HG03196 (cell line): ENCODE measurements around the gene MAP3K21.
A peak's percentile ranks its signal among the peaks of the same experiment; 100 is the strongest.

Experiments used
- ATAC-seq: cut with Tn5 transposase; IDR thresholded peaks from one replicate; pipeline ENCODE4 v1.9.1; 2021; ENCODE audit not compliant: unreplicated experiment

MAP3K21 gene

GRCh38 chr1:233323718-233324117 is 3.8 kb upstream of the MAP3K21 start:
- ATAC-seq: no peak

GRCh38 chr1:233326319-233326718 is 1.2 kb upstream of the MAP3K21 start:
- ATAC-seq: no peak

DNA sequence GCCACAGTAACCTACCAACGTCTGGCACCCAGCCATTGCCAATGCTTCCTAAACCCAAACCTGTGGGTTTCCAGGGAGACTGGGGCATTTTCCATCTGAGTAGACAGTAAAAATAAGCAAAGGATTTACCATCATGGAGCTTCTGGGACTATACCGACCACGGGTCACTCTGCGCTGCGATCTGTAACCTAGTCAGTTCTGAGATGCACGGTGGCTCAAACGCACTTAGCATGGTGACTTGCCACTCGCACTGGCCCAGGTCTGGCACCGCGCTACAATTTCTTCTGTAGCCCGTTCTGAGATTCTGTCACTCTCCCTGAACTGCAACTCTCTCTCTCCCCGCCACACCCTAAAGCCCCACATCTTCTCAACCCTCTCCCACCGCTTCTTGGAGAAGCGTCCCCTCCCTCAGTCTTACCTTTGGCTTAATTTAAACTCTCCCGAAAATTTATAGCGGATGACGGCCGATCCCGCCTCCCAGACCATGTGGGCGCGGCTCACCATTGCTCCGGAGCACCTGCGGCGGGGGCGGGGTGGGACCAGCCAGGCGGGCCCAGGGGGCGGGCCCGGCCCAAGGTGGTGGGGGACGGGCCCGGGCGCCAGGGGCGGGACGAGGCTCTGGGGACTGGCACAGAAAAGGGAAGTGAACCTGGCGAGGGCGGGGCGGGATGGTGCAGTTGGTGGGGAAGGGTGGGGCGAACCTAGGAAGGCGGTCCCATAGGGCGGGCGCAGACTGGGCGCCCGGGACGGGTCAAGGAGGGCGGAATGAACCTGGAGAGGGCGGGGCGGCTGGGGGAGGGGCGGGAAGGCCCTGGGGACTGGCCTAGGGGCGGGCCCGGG is 493 bp upstream of the MAP3K21 start:
- peak; percentile 92 for ATAC-seq

DNA sequence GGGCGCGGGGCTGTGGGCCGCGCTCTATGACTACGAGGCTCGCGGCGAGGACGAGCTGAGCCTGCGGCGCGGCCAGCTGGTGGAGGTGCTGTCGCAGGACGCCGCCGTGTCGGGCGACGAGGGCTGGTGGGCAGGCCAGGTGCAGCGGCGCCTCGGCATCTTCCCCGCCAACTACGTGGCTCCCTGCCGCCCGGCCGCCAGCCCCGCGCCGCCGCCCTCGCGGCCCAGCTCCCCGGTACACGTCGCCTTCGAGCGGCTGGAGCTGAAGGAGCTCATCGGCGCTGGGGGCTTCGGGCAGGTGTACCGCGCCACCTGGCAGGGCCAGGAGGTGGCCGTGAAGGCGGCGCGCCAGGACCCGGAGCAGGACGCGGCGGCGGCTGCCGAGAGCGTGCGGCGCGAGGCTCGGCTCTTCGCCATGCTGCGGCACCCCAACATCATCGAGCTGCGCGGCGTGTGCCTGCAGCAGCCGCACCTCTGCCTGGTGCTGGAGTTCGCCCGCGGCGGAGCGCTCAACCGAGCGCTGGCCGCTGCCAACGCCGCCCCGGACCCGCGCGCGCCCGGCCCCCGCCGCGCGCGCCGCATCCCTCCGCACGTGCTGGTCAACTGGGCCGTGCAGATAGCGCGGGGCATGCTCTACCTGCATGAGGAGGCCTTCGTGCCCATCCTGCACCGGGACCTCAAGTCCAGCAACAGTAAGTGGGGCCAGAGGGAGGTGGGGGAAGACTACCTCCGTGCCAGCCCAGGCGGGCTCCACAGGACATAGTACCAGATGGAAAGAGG is 808 bp downstream of the MAP3K21 start:
- ATAC-seq: peak; percentile 28

GRCh38 chr1:233331676-233332519 is 4.4 kb downstream of the MAP3K21 start:
- no peak for ATAC-seq

DNA sequence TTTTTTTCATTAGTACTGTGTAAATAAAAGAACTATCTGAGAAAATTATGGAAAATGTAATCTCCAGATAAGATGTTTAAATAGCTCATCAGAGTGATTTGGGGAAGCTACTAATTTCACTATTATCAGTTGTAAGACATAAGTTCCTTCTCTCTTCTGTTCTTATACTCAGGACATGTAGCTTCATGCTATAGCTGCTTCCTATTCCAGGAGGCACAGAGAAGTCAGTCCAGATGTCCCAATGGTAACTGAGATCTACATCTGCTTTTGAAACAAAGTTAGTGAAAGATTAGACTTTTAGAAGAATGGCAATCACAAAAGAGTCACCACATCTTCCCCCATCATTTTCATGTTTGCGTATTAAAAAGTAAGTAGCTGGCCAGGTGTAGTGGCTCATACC is 5.6 kb downstream of the MAP3K21 start:
- no peak for ATAC-seq

DNA sequence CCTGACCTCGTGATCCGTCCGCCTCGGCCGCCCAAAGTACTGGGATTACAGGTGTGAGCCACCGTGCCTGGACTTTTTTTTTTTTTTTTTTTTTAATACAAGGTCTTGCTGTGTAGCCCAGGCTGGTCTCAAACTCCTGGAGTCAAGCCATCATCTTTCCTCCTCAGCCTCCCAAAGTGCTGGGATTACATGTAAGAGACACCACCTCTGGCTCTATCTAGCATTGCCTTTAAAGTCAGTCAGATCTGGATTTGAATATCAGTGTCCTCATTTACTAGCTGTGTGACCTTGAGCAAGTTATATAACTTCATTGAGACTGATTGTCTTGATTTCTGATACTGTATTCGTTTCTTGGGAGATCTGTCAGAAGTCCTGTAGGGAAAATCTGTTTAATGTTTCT is 6.6 kb downstream of the MAP3K21 start:
- ATAC-seq: no peak

GRCh38 chr1:233336554-233337456 is 9.3 kb downstream of the MAP3K21 start:
- no peak for ATAC-seq

- ATAC-seq: no peak
Measured at GRCh38 chr1:233337505-233337904, 10.0 kb downstream of the MAP3K21 start.

DNA sequence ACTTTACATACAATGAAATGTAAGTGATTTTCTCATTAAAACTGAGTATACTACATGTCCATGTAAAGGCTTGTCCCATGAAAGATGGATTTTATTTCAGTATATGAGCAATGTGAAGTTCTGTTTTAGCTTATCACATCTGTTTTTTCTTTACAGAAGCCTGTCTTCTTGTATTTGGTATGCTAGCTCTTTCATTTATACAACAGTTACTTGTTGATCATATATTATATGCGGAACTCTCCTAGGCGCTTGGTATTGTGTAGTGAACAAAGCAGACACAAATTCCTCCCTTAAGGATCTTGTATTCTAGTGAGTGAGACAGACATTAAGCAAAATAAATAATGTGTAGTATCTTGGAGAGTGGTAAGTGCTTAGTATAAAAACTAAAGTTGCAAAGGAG is 10.6 kb downstream of the MAP3K21 start:
- no peak for ATAC-seq

DNA sequence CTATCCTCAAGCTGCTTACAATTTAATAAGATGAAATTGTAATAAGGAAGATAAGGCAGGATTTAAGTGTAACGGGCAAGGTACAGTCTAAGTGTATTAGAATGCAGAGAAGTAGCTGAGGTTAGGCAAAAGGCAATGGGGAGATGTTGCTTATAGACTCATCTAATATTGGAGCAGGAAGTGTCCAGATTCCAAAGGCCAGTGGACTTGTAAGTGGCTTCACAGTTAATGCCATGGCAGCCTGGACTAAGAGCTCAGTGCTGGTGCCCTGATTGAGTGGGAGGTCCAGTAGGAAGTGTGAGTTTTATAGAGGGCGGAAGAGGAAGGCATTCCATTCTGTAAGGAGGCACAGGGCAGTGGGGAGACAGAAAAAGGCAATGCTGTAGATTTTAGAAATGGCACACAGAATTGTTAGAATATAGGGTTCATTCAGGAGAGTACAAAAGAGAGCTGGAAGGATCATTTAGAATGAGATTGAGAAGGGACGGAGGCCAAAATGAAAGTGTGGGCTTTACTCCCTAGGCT is 12.6 kb downstream of the MAP3K21 start:
- no peak for ATAC-seq

DNA sequence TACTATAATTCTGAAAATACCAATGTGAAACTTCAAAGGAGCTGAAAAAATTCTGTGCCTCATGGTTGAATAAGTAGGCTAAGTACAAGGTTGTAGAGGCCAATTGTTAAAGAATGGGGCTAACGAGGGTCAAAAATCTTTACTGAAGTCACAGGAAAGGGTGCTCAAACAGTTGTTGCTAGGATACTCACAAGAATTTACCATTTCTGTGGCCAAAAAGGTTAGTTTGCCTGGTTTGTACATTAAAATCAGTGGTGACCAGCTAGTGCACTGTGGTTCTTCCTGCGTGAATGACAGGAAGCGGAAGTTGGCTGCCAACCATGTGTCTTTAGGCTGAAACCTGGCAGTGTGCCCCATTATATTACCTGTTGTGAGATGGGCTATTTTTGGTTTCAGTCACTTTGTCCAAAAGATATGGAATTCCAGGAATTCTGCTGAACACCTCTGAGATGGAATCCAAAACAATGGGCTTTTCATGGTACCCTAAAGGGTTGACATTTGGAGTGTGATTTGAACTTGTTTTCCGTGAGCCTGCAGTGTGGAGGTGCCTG is 13.5 kb downstream of the MAP3K21 start:
- no peak for ATAC-seq

GRCh38 chr1:233342086-233342485 is 14.6 kb downstream of the MAP3K21 start:
- no peak for ATAC-seq

DNA sequence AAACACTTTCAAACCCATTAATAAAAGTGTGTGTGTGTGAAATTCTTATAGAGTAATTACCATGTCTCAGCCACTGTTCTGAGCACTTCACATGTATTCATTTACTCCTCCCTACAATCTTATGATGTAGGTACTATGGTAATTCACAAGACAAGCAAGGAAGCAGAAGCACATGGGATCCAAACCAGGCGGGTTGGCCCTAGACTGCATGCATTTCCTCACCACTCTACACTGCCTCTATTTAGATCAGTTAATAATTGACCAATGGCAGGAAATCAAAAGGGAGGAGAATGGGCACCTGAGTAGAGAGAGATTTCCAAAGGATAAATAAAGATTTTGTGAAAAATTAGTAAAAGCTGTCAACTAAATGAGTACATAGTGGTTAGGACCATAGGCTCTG is 15.7 kb downstream of the MAP3K21 start:
- ATAC-seq: no peak

GRCh38 chr1:233347338-233347737 is 19.8 kb downstream of the MAP3K21 start:
- ATAC-seq: no peak

- no peak for ATAC-seq
Measured at GRCh38 chr1:233349137-233349536, 21.6 kb downstream of the MAP3K21 start.

- ATAC-seq: no peak
Measured at GRCh38 chr1:233354983-233355382, 27.5 kb downstream of the MAP3K21 start.

DNA sequence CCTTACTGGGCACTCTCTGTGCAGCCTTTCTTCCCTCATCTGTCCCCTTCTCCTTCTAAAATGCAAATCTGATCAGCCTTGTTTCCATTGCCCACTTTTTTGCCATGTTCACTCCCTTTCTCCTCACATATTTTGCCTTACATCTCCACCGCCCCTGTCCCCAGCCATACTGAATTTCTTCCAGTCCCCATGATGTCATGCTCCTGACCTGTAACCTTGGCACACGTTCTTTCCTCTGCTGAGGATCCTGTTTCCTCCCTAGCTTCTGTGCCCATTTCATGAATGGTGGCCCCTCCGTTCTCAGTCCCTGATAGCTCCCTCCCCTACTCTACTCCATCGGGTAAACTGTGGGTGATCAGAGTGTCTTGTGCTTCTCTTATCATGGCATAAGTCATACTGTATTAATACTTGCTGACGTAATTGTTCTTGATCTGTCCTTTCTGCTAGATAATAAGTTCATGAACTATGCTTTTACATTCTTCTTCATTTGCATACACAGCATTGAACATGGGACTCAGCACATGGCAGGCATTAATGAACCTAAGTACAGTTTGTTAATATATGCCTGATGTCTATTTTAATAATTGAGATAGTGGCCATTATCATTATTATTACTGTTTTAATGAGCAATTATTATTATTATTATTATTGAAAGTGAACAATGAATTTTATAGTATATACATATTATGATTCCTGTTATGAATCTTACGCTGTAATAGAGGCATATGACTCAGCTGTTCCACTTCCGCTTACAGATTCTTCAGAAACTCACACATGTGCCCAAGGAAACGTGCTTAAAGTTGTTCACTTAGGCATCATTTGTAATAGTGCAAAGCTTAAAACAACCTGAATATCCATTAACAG is 28.5 kb downstream of the MAP3K21 start:
- ATAC-seq: no peak

DNA sequence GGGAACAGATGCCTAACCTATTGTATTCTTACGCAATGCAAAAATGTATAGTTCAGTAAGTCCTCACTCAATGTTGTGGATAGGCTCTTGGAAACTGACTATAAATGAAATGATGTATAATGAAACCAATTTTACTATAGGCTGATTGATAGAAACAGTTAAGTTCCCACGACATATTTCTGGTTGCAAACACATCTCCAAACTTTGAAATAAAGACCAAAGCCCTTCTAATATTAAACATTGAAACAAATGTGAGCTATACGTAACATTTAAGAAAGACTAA is 29.1 kb downstream of the MAP3K21 start:
- ATAC-seq: no peak
